C4-2B (cell line): ENCODE results near the gene RTN1.

ENCODE experiments used
- ZFX ChIP-seq: fragments of 450-650 bp; IDR thresholded peaks from 2 replicates; pipeline ENCODE4 v1.6.1; 2017
- TF ChIP-seq, protein P1 (sequence below): fragments of 450-650 bp; conservative IDR thresholded peaks from 2 replicates; pipeline ENCODE4 v1.5.1; 2017; ENCODE audit warnings: mild to moderate bottlenecking

DNA sequence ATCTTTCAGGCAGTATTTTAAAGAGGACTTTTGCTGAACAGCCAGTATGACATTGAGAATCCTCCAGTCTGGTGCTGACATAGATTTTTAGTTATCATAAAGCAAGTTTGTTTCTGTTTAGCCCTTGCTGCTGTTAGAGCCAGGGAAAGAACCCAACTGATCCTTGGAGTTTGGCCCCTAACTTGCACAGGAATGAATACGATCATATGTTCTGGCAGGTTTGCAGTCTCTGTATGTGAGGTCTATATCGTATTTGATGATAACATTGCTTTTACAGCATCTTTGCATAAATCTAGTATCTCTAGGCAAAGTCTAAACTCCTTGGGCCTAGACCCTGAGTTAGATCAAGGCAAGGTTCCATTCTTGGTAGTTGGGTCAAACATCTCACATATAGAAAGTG, 289.7 kb downstream of the RTN1 start:
- TF ChIP-seq, protein P1, sequence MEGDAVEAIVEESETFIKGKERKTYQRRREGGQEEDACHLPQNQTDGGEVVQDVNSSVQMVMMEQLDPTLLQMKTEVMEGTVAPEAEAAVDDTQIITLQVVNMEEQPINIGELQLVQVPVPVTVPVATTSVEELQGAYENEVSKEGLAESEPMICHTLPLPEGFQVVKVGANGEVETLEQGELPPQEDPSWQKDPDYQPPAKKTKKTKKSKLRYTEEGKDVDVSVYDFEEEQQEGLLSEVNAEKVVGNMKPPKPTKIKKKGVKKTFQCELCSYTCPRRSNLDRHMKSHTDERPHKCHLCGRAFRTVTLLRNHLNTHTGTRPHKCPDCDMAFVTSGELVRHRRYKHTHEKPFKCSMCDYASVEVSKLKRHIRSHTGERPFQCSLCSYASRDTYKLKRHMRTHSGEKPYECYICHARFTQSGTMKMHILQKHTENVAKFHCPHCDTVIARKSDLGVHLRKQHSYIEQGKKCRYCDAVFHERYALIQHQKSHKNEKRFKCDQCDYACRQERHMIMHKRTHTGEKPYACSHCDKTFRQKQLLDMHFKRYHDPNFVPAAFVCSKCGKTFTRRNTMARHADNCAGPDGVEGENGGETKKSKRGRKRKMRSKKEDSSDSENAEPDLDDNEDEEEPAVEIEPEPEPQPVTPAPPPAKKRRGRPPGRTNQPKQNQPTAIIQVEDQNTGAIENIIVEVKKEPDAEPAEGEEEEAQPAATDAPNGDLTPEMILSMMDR = no peak
- TF ChIP-seq ZFX = no peak
